ENCODE data around the gene HNRNPC.
"Not testable (repeated sequence)": the region's sequence is repeated elsewhere in the genome, so short reads cannot be mapped to it uniquely, and the experiment has no call there.

HNRNPC gene

GRCh38 chr14:21268617-21269251 is 508 bp downstream of the HNRNPC start:
- no peak for DNase-seq (ENCODE audit: low read depth)

- no peak for DNase-seq (ENCODE audit: low read depth)
These were observed 1.2 kb downstream of the HNRNPC start for GRCh38 chr14:21267886-21268616.

- DNase-seq (ENCODE audit: low read depth), result no peak
These were observed 1.8 kb downstream of the HNRNPC start for GRCh38 chr14:21267431-21267845.

- DNase-seq (ENCODE audit: low read depth), result no peak
These were observed 5.0 kb downstream of the HNRNPC start for GRCh38 chr14:21264025-21264801.

GRCh38 chr14:21263284-21264024 is 5.8 kb downstream of the HNRNPC start:
- DNase-seq (ENCODE audit: low read depth), result no peak

GRCh38 chr14:21262410-21262809 is 6.8 kb downstream of the HNRNPC start:
- no peak for DNase-seq (ENCODE audit: low read depth)

GRCh38 chr14:21261824-21262223 is 7.4 kb downstream of the HNRNPC start:
- DNase-seq (ENCODE audit: low read depth), result no peak

- no peak for DNase-seq (ENCODE audit: low read depth)
These were observed 10.1 kb downstream of the HNRNPC start for GRCh38 chr14:21258889-21259787.

- DNase-seq (ENCODE audit: low read depth), result no peak
These were observed 11.0 kb downstream of the HNRNPC start for GRCh38 chr14:21258005-21258888.

- no peak for DNase-seq (ENCODE audit: low read depth)
These were observed 11.8 kb downstream of the HNRNPC start for GRCh38 chr14:21257394-21257909.

GRCh38 chr14:21256539-21257393 is 12.5 kb downstream of the HNRNPC start:
- DNase-seq (ENCODE audit: low read depth), result no peak

- DNase-seq (ENCODE audit: low read depth), result not testable (repeated sequence)
These were observed 13.2 kb downstream of the HNRNPC start for GRCh38 chr14:21256102-21256447.

GRCh38 chr14:21255385-21256101 is 13.7 kb downstream of the HNRNPC start:
- DNase-seq (ENCODE audit: low read depth), result no peak

GRCh38 chr14:21252149-21252548 is 17.1 kb downstream of the HNRNPC start:
- no peak for DNase-seq (ENCODE audit: low read depth)

- no peak for DNase-seq (ENCODE audit: low read depth)
These were observed 18.0 kb downstream of the HNRNPC start for GRCh38 chr14:21251215-21251614.

GRCh38 chr14:21248739-21249411 is 20.4 kb downstream of the HNRNPC start:
- DNase-seq (ENCODE audit: low read depth), result no peak

- no peak for DNase-seq (ENCODE audit: low read depth)
These were observed 20.9 kb downstream of the HNRNPC start for GRCh38 chr14:21248338-21248737.

GRCh38 chr14:21245813-21246212 is 23.4 kb downstream of the HNRNPC start:
- no peak for DNase-seq (ENCODE audit: low read depth)

Measured in stimulated activated CD8-positive, alpha-beta memory T cell treated with anti-CD3 and anti-CD28 coated beads, Interleukin-12 subunit alpha, Interleukin-12 subunit beta, amount 100 ng/mL, for 4 hours (primary cell).